OCI-LY1 (cell line): ENCODE measurements around the gene UBB.

ENCODE experiments used
- H2AFZ ChIP-seq: fragments of 200-600 bp; sonication (generic), shearing (Covaris generic); 2 replicates; pipeline ENCODE4 v1.6.0; 2014; ENCODE audit warnings: antibody characterized with exemption, mild to moderate bottlenecking, low read length
- H3F3A ChIP-seq: fragments of 200-600 bp; sonication (generic), shearing (Covaris generic); 2 replicates; pipeline ENCODE4 v1.6.0; 2014; ENCODE audit warnings: mild to moderate bottlenecking, antibody characterized with exemption, low read length, moderate library complexity; ENCODE audit not compliant: insufficient read depth
- H3K27ac ChIP-seq: fragments of 200-600 bp; sonication (generic); 2 replicates; pipeline ENCODE4 v1.5.1; 2014; ENCODE audit warnings: low read length, mixed run types, mild to moderate bottlenecking, low read depth; ENCODE audit not compliant: poor library complexity, severe bottlenecking
- H3K27me3 ChIP-seq: fragments of 200-600 bp; sonication (generic); 2 replicates; pipeline ENCODE4 v1.6.0; 2014; ENCODE audit warnings: antibody characterized with exemption, mild to moderate bottlenecking, low read length, moderate library complexity; ENCODE audit not compliant: insufficient read depth
- H3K36me3 ChIP-seq: fragments of 200-600 bp; sonication (generic); 2 replicates; pipeline ENCODE4 v1.6.1; 2014; ENCODE audit warnings: mild to moderate bottlenecking, antibody characterized with exemption, low read length, moderate library complexity, mixed read lengths; ENCODE audit not compliant: insufficient read depth
- H3K4me1 ChIP-seq: fragments of 200-600 bp; sonication (generic); 2 replicates; pipeline ENCODE4 v1.5.1; 2014; ENCODE audit warnings: mild to moderate bottlenecking, low read length, moderate library complexity; ENCODE audit not compliant: insufficient read depth, severe bottlenecking
- H3K4me2 ChIP-seq: fragments of 200-600 bp; sonication (generic), shearing (Covaris generic); 2 replicates; pipeline ENCODE4 v1.6.1; 2014; ENCODE audit warnings: low read length
- H3K4me3 ChIP-seq: fragments of 200-600 bp; sonication (generic); 2 replicates; pipeline ENCODE4 v1.5.1; 2014; ENCODE audit warnings: low read length, low read depth, mild to moderate bottlenecking, mixed read lengths; ENCODE audit not compliant: poor library complexity, severe bottlenecking
- H3K79me2 ChIP-seq: fragments of 200-600 bp; shearing (Covaris generic); 2 replicates; pipeline ENCODE4 v1.6.1; 2016; ENCODE audit warnings: mixed run types, low read length, mixed read lengths; ENCODE audit not compliant: insufficient read depth
- H3K9ac ChIP-seq: fragments of 200-600 bp; sonication (generic), shearing (Covaris generic); 2 replicates; pipeline ENCODE4 v1.6.1; 2014; ENCODE audit warnings: mild to moderate bottlenecking, low read length, mixed read lengths
- H3K9me2 ChIP-seq: fragments of 200-600 bp; sonication (generic), shearing (Covaris generic); 2 replicates; pipeline ENCODE4 v1.6.1; 2014; ENCODE audit warnings: low read depth, mild to moderate bottlenecking, low read length, mixed read lengths
- H3K9me3 ChIP-seq: fragments of 200-600 bp; shearing (Covaris generic); 2 replicates; pipeline ENCODE4 v1.6.1; 2014; ENCODE audit warnings: low read length, mixed read lengths
- H4K20me1 ChIP-seq: fragments of 200-600 bp; sonication (generic), shearing (Covaris generic); 2 replicates; pipeline ENCODE4 v1.6.0; 2016; ENCODE audit warnings: mild to moderate bottlenecking, low read length; ENCODE audit not compliant: insufficient read depth
- EZH2 ChIP-seq: fragments of 200-600 bp; sonication (generic), shearing (Covaris generic); IDR thresholded peaks from 2 replicates; pipeline ENCODE4 v1.8.0; 2017; ENCODE audit warnings: borderline replicate concordance, mixed run types, mild to moderate bottlenecking, antibody characterized with exemption, low read length, moderate library complexity, mixed read lengths
- TF ChIP-seq, protein P1 (sequence below): fragments of 200-600 bp; sonication (generic), shearing (Covaris generic); IDR thresholded peaks from 2 replicates; pipeline ENCODE4 v1.5.1; 2017; ENCODE audit warnings: mild to moderate bottlenecking, antibody characterized with exemption, low read length, moderate library complexity, mixed read lengths

UBB gene

DNA sequence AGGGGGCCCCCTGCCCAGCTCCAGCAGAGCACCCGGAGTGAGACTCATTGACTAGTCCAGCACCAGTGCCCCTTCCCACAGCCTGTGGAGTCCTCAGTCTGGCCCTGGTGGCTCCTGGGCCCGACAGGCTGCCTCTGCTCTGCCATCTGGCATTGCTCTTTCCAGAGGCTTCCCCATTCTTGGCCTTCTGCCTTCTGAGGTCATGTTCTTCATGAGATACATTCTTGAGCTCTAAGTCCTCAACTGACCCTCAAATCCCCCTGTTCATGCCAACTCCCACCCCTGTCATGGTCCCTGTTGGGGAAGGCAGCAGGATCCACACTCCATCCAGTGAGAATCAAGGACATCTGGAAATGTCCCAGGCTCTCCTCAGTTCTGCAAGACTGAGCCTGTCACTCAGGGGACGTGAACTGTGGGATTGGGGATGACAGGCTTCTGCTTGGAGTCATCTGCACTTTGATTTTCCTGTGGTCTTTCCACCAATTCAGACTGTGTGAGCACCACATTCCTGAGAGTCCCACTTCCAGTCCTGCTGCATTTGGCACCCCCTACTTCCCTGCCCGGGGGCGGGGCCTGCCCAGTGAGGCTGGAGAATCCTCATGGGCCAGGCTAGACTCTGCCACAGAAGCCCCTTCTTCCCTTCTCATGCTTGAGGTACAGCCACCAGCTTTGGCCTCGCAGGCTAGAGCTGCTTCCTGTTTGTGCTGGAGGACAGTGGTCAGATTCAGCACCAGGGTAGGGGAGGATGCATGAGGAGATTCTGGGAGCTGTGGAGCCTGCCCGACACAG is 37.2 kb downstream of the UBB start:
- TF ChIP-seq, protein P1, sequence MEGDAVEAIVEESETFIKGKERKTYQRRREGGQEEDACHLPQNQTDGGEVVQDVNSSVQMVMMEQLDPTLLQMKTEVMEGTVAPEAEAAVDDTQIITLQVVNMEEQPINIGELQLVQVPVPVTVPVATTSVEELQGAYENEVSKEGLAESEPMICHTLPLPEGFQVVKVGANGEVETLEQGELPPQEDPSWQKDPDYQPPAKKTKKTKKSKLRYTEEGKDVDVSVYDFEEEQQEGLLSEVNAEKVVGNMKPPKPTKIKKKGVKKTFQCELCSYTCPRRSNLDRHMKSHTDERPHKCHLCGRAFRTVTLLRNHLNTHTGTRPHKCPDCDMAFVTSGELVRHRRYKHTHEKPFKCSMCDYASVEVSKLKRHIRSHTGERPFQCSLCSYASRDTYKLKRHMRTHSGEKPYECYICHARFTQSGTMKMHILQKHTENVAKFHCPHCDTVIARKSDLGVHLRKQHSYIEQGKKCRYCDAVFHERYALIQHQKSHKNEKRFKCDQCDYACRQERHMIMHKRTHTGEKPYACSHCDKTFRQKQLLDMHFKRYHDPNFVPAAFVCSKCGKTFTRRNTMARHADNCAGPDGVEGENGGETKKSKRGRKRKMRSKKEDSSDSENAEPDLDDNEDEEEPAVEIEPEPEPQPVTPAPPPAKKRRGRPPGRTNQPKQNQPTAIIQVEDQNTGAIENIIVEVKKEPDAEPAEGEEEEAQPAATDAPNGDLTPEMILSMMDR: no peak
- no peak for TF ChIP-seq EZH2
- H3K9me3 ChIP-seq: no peaks in the 10 kb centered on the region
- H3K27me3 ChIP-seq: no peaks in the 10 kb centered on the region
- no peak overlapping the region for H2AFZ ChIP-seq
- no peak overlapping the region for H3K9ac ChIP-seq
- no peaks in the 10 kb centered on the region for H3K79me2 ChIP-seq
- H3K4me1 ChIP-seq: peaks cover 29% of the 10 kb centered on the region
- no peaks in the 10 kb centered on the region for H3F3A ChIP-seq
- no peaks in the 10 kb centered on the region for H4K20me1 ChIP-seq
- H3K9me2 ChIP-seq: no peaks in the 10 kb centered on the region
- H3K4me3 ChIP-seq: no peak overlapping the region
- peaks cover 29% of the 10 kb centered on the region; the same call in 1 of the 2 replicates for H3K36me3 ChIP-seq
- H3K4me2 ChIP-seq: no peak overlapping the region
- peak overlapping the region; percentile 4 for H3K27ac ChIP-seq

DNA sequence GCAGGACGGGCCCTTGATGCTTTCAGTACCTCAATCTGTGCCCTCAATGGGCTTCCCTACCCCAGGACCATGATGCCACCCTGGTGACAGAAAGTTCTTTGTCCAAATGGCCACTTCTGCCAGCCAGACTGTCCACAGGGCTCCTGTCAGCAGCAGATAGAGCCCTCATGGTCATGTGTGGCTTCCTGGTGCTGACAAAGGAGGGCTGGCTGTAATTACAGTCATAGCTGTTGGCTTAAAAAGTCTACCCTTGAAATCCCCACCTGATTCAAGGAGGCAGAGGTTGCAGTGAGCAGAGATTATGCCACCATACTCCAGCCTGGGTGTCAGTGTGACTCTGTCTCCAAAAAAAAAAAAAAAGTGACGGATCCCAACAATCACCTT is 37.8 kb downstream of the UBB start:
- H4K20me1 ChIP-seq: no peaks in the 10 kb centered on the region
- no peaks in the 10 kb centered on the region for H3F3A ChIP-seq
- H3K27me3 ChIP-seq: no peaks in the 10 kb centered on the region
- no peak overlapping the region for H2AFZ ChIP-seq
- peaks cover 32% of the 10 kb centered on the region; the same call in 1 of the 2 replicates for H3K36me3 ChIP-seq
- no peak overlapping the region for H3K9ac ChIP-seq
- H3K4me2 ChIP-seq: no peak overlapping the region
- H3K27ac ChIP-seq: peak overlapping the region; percentile 4
- TF ChIP-seq, protein P1: no peak
- no peak for TF ChIP-seq EZH2
- H3K4me3 ChIP-seq: no peak overlapping the region
- no peaks in the 10 kb centered on the region for H3K79me2 ChIP-seq
- peaks cover 29% of the 10 kb centered on the region for H3K4me1 ChIP-seq
- H3K9me3 ChIP-seq: no peaks in the 10 kb centered on the region
- no peaks in the 10 kb centered on the region for H3K9me2 ChIP-seq

DNA sequence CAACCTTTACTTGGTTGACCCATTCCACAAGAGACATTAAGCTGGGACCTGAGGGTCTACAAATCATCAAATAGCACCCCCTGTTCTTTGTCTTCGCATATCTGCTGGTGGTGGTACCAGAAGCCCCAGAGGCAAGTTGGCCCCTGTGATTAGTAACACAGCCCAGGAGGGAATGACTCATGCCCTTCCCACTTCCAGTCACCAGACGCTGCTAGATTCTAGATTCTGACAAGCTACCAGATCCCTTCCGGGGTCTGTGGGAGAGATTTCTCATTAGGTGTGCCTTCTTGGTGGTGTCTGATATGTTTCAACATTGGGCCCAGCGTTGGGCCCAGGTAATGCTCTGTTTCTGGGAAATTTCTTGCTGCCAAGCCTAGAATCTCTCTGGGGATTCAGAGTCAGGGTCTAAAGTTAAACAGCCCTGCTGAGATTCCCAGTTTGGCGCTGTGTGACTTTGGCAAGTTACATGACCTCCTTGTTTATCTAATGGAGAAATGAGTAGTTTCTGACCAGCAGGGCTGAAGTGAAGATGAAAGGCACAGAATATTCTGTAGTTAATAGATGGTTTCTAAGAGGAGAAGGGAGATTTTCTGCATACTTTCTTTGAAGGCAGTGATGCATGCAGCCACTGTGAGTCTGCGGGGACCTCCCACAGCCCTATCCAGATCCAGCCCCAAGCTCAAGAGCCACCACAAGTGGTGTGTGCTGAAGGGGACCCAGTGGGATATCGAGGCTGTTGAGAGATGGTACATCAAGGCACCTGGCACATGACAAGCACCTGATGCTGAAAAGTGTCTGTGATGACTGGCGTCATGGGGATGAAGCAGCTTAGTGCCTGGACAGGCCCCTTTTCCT is 38.4 kb downstream of the UBB start:
- no peaks in the 10 kb centered on the region for H3K9me3 ChIP-seq
- no peaks in the 10 kb centered on the region for H3K79me2 ChIP-seq
- no peak overlapping the region for H3K9ac ChIP-seq
- H3F3A ChIP-seq: no peaks in the 10 kb centered on the region
- peak overlapping the region; percentile 4 for H3K27ac ChIP-seq
- no peaks in the 10 kb centered on the region for H3K27me3 ChIP-seq
- H3K4me2 ChIP-seq: no peak overlapping the region
- no peak overlapping the region for H2AFZ ChIP-seq
- peaks cover 32% of the 10 kb centered on the region; the same call in 1 of the 2 replicates for H3K36me3 ChIP-seq
- no peaks in the 10 kb centered on the region for H3K9me2 ChIP-seq
- H3K4me3 ChIP-seq: no peak overlapping the region
- peaks cover 29% of the 10 kb centered on the region for H3K4me1 ChIP-seq
- TF ChIP-seq EZH2: no peak
- TF ChIP-seq, protein P1: no peak
- no peaks in the 10 kb centered on the region for H4K20me1 ChIP-seq
